GM12878 (cell line): Measurements from ENCODE around the gene FAM177B. TPM values are rescaled to one million over a fixed set of nuclear protein-coding genes. Genes with fewer than 3 reads are reported as not detected.
A peak's percentile ranks its signal among the peaks of the same experiment; 100 is the strongest.

Experiments used
- BCL11A ChIP-seq: IDR thresholded peaks from 2 replicates; pipeline ENCODE4 v1.6.1; 2011; ENCODE audit warnings: low read depth, low read length
- BCLAF1 ChIP-seq: fragments of 450-650 bp; IDR thresholded peaks from 2 replicates; pipeline ENCODE4 v1.6.1; 2017; ENCODE audit warnings: antibody characterized with exemption, mild to moderate bottlenecking, moderate library complexity
- CHD4 ChIP-seq: fragments of 200-600 bp; sonication (generic); IDR thresholded peaks from 2 replicates; pipeline ENCODE4 v1.6.1; 2016; ENCODE audit warnings: mild to moderate bottlenecking
- EED ChIP-seq: sonication (generic); IDR thresholded peaks from 2 replicates; pipeline ENCODE4 v1.6.1; 2016; ENCODE audit warnings: antibody characterized with exemption, low read depth
- FOXK2 ChIP-seq: fragments of 450-650 bp; IDR thresholded peaks from 2 replicates; pipeline ENCODE4 v1.6.1; 2017; ENCODE audit warnings: mild to moderate bottlenecking, moderate library complexity
- KDM1A ChIP-seq: fragments of 200-600 bp; sonication (generic); IDR thresholded peaks from 2 replicates; pipeline ENCODE4 v1.6.1; 2016; ENCODE audit warnings: borderline replicate concordance
- MLLT1 ChIP-seq: fragments of 450-650 bp; IDR thresholded peaks from 2 replicates; pipeline ENCODE4 v1.6.1; 2016; ENCODE audit warnings: mild to moderate bottlenecking
- POLR2AphosphoS5 ChIP-seq: IDR thresholded peaks from 2 replicates; pipeline ENCODE4 v1.6.1; 2011; ENCODE audit warnings: mild to moderate bottlenecking, low read length, inconsistent platforms
- RELB ChIP-seq: fragments of 450-650 bp; IDR thresholded peaks from 2 replicates; pipeline ENCODE4 v1.6.1; 2017; ENCODE audit warnings: low read depth, mild to moderate bottlenecking, moderate library complexity
- SMAD1 ChIP-seq: fragments of 450-650 bp; IDR thresholded peaks from 2 replicates; pipeline ENCODE4 v1.6.1; 2018; ENCODE audit warnings: mild to moderate bottlenecking, low read depth; ENCODE audit not compliant: partially characterized antibody
- TCF7 ChIP-seq: IDR thresholded peaks from 2 replicates; pipeline ENCODE4 v1.6.1; 2014; ENCODE audit warnings: antibody characterized with exemption, borderline replicate concordance
- polyA plus RNA-seq, 11 experiments: library from polyadenylated mRNA; depleted of rRNA in 4 of 11; unstranded in 6 of 11; stranded (reverse) in 5 of 11; fragments of >200 nt; fragmentation: Nextera tagmentation in 4 of 11; fragmentation: Illumina TruSeq in 1 of 11; extraction: Ambion mirVana in 4 of 11; extraction: Trizol in 1 of 11; gene quantifications; 1 replicate in 1 of 11; 2 replicates in 10 of 11; pipeline versions ENCODE4 v1.2.1 to v1.2.3, GENCODE V29; 2011 to 2016; ENCODE audit warnings: inconsistent platforms in 2 of 11, missing spikeins in 2 of 11, low read depth in 1 of 11
- total RNA-seq, 4 experiments: library from RNA; depleted of rRNA in 3 of 4; stranded (reverse); fragments of >200 nt in 3 of 4; fragmentation: Illumina TruSeq in 1 of 4; extraction: Trizol in 1 of 4; gene quantifications; 2 replicates each; pipeline versions ENCODE4 v1.2.1 to v1.2.3, GENCODE V29; 2013 to 2021
- TF ChIP-seq, protein P1 (sequence below): fragments of 450-650 bp; IDR thresholded peaks from 2 replicates; pipeline ENCODE4 v1.6.1; 2016; ENCODE audit warnings: mild to moderate bottlenecking, moderate library complexity, borderline replicate concordance
- TF ChIP-seq, protein P2 (sequence below): fragments of 450-650 bp; IDR thresholded peaks from 2 replicates; pipeline ENCODE4 v1.6.1; 2017; ENCODE audit warnings: mild to moderate bottlenecking, low read depth, inconsistent platforms; ENCODE audit not compliant: poor library complexity, severe bottlenecking
- TF ChIP-seq, protein P3 (sequence below): IDR thresholded peaks from 2 replicates; pipeline ENCODE4 v1.6.1; 2011; ENCODE audit warnings: low read depth, low read length, improper control_type of control experiment, borderline replicate concordance

FAM177B gene
- total and polyA plus RNA-seq, 10 of the 15 experiments (the other 5 are each of a cell fraction or from before 2014, with no cell fraction given), result 0.06 TPM; not detected in 9

DNA sequence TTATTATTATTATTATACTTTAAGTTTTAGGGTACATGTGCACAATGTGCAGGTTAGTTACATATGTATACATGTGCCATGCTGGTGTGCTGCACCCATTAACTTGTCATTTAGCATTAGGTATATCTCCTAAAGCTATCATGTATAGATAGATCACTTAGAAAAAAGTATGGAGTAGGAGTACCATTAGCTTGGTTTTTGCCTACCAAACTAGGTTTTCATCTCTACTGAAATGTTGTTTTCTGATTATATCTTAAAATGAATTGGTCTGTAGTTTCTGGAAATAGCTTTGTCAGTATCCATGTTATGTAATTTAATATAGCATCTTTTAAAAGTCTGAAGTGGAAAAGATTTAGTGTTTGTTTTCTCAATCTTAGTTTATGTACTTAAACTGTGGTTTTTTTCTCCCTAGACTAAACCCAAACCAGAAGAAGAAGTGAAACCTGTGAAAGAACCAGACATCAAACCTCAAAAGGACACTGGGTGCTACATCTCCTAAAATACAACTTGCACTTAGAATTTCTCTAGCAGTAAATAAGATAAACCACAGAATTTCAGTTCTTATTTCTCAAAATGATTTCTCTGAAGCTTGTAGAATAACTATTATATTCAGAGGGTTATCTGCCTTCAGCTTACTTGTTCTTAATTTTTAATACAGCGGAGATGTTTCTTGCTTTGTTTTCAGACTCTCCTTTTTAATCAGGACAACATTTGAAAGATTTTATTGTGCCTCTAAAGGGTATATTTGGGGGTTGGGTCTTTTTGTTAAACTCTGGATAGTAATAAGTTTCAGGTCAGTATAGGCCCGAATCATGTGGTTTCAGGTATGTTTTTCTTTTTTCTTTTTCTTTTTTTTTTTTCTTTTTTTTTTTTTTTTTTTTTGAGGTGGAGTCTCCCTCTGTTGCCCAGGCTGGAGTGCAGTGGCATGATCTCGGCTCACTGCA is 4.5 kb upstream of the FAM177B start (continued):
- TF ChIP-seq MLLT1 (peak; percentile 67; the same call in 1 of the 2 replicates), RELB (peak; percentile 89), CHD4 (no peak), SMAD1 (no peak), TCF7 (peak; percentile 54; the same call in 1 of the 2 replicates), BCLAF1 (no peak), POLR2AphosphoS5 (no peak), BCL11A (peak; percentile 94), KDM1A (no peak), EED (peak; percentile 48; the same call in 1 of the 2 replicates), FOXK2 (no peak)
- TF ChIP-seq, protein P1, sequence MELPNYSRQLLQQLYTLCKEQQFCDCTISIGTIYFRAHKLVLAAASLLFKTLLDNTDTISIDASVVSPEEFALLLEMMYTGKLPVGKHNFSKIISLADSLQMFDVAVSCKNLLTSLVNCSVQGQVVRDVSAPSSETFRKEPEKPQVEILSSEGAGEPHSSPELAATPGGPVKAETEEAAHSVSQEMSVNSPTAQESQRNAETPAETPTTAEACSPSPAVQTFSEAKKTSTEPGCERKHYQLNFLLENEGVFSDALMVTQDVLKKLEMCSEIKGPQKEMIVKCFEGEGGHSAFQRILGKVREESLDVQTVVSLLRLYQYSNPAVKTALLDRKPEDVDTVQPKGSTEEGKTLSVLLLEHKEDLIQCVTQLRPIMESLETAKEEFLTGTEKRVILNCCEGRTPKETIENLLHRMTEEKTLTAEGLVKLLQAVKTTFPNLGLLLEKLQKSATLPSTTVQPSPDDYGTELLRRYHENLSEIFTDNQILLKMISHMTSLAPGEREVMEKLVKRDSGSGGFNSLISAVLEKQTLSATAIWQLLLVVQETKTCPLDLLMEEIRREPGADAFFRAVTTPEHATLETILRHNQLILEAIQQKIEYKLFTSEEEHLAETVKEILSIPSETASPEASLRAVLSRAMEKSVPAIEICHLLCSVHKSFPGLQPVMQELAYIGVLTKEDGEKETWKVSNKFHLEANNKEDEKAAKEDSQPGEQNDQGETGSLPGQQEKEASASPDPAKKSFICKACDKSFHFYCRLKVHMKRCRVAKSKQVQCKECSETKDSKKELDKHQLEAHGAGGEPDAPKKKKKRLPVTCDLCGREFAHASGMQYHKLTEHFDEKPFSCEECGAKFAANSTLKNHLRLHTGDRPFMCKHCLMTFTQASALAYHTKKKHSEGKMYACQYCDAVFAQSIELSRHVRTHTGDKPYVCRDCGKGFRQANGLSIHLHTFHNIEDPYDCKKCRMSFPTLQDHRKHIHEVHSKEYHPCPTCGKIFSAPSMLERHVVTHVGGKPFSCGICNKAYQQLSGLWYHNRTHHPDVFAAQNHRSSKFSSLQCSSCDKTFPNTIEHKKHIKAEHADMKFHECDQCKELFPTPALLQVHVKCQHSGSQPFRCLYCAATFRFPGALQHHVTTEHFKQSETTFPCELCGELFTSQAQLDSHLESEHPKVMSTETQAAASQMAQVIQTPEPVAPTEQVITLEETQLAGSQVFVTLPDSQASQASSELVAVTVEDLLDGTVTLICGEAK, result no peak; the same call in 1 of the 2 replicates
- TF ChIP-seq, protein P2, sequence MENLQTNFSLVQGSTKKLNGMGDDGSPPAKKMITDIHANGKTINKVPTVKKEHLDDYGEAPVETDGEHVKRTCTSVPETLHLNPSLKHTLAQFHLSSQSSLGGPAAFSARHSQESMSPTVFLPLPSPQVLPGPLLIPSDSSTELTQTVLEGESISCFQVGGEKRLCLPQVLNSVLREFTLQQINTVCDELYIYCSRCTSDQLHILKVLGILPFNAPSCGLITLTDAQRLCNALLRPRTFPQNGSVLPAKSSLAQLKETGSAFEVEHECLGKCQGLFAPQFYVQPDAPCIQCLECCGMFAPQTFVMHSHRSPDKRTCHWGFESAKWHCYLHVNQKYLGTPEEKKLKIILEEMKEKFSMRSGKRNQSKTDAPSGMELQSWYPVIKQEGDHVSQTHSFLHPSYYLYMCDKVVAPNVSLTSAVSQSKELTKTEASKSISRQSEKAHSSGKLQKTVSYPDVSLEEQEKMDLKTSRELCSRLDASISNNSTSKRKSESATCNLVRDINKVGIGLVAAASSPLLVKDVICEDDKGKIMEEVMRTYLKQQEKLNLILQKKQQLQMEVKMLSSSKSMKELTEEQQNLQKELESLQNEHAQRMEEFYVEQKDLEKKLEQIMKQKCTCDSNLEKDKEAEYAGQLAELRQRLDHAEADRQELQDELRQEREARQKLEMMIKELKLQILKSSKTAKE, result peak; percentile 100
- TF ChIP-seq, protein P3, sequence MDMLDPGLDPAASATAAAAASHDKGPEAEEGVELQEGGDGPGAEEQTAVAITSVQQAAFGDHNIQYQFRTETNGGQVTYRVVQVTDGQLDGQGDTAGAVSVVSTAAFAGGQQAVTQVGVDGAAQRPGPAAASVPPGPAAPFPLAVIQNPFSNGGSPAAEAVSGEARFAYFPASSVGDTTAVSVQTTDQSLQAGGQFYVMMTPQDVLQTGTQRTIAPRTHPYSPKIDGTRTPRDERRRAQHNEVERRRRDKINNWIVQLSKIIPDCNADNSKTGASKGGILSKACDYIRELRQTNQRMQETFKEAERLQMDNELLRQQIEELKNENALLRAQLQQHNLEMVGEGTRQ, result no peak
